Epithelial cell of esophagus (primary cell): Measurements from ENCODE around the gene SLC48A1.
"Not testable (repeated sequence)": the region's sequence is repeated elsewhere in the genome, so short reads cannot be mapped to it uniquely, and the experiment has no call there.

Source experiments
- DNase-seq: peaks from one replicate; pipeline ENCODE4 v3.0.0; 2010; ENCODE audit warnings: low read depth
- H3K4me3 ChIP-seq: 2 replicates; pipeline ENCODE4 v1.5.1; 2011; ENCODE audit warnings: mild to moderate bottlenecking, low read length, control low read depth
- TF ChIP-seq, protein P1 (sequence below): IDR thresholded peaks from 2 replicates; pipeline ENCODE4 v1.5.1; 2011; ENCODE audit warnings: low read depth, mild to moderate bottlenecking, low read length, control low read depth, inconsistent platforms; ENCODE audit not compliant: insufficient read depth; ENCODE audit errors: missing control alignments

SLC48A1 gene

DNA sequence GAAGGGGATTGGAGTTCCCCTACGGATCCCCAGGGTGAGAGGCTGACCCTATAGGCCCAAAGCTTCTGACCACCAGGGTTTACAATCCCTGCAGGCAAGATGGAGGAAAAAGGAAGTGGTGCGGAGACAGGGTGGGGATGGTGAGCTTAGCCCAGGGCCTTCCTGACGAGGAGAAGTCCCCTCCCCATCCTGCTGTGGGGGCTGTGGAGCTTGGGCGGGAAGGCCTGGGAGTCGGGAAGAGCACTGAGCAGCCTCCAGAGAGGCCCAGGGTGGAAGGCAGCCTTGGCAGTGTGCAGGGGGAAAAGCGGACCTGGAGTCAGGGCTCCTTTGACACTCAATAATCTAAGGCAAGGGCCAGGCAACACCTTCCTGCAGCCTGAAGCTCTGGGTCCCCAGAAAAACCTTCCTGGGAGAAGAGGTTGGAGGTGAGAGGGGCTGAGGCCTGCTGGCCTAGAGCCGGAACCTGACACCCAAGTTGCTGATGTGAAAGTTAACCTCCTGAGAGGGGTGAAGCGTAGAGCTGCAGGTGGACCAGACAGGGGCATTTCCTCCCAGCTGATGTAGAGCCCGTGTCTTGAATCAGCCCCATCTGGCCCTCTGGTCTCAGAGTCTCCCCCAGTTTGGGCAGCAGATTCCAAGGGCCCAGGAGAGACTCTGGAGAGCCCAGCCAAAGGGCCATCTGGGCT, 40.6 kb downstream of the SLC48A1 start:
- TF ChIP-seq, protein P1, sequence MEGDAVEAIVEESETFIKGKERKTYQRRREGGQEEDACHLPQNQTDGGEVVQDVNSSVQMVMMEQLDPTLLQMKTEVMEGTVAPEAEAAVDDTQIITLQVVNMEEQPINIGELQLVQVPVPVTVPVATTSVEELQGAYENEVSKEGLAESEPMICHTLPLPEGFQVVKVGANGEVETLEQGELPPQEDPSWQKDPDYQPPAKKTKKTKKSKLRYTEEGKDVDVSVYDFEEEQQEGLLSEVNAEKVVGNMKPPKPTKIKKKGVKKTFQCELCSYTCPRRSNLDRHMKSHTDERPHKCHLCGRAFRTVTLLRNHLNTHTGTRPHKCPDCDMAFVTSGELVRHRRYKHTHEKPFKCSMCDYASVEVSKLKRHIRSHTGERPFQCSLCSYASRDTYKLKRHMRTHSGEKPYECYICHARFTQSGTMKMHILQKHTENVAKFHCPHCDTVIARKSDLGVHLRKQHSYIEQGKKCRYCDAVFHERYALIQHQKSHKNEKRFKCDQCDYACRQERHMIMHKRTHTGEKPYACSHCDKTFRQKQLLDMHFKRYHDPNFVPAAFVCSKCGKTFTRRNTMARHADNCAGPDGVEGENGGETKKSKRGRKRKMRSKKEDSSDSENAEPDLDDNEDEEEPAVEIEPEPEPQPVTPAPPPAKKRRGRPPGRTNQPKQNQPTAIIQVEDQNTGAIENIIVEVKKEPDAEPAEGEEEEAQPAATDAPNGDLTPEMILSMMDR: no peak
- DNase-seq: no peak
- H3K4me3 ChIP-seq: peak overlapping the region; percentile 35

DNA sequence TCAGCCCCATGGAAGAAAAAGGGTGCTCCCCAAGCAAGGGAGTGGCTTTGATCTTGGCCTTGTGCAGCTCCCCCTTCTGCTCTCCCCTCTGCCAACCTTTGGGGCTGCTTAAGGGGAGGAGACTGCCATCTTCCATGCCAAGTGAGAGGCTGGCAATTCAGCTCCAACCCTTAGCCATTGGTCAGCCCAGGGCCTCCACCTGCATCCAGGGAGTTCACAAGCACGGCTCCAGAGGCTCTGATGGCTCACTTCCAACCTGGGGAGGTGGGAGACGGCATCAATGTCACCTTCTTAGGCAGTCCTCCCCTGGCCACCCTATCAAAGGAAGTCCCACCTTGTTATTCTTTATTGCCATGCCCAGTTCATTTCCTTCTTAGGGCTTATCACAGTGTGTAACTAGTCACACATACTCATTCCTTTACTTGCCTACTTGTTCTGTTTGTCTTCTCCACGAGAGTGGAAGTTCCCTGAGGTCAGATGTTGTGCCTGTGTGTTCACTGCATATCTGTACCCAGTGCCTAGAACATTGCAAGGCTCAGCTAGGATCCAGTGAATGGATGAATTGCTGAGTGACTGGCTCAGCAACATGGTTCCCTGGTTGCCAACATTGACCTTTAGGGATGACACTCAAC, 41.6 kb downstream of the SLC48A1 start:
- TF ChIP-seq, protein P1: no peak
- no peak overlapping the region for H3K4me3 ChIP-seq
- DNase-seq: no peak

DNA sequence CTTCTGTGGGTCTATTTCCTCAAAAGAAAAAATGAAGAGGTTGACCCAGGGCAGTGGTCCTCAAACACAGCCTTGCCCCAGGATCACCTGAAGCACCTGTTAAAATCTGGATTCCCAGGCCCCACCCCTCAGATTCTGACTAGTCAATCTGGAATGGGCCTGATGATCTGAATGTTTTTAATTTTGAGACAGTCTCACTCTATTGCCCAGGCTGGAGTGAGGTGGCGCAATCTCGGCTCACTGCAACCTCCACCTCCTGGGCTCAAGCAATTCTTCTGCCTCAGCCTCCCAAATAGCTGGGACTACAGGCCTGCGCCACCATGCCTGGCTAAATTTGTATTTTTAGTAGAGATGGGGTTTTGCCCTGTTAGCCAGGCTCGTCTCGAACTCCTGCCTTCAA, 42.4 kb downstream of the SLC48A1 start:
- H3K4me3 ChIP-seq, DNase-seq: not testable (repeated sequence)

DNA sequence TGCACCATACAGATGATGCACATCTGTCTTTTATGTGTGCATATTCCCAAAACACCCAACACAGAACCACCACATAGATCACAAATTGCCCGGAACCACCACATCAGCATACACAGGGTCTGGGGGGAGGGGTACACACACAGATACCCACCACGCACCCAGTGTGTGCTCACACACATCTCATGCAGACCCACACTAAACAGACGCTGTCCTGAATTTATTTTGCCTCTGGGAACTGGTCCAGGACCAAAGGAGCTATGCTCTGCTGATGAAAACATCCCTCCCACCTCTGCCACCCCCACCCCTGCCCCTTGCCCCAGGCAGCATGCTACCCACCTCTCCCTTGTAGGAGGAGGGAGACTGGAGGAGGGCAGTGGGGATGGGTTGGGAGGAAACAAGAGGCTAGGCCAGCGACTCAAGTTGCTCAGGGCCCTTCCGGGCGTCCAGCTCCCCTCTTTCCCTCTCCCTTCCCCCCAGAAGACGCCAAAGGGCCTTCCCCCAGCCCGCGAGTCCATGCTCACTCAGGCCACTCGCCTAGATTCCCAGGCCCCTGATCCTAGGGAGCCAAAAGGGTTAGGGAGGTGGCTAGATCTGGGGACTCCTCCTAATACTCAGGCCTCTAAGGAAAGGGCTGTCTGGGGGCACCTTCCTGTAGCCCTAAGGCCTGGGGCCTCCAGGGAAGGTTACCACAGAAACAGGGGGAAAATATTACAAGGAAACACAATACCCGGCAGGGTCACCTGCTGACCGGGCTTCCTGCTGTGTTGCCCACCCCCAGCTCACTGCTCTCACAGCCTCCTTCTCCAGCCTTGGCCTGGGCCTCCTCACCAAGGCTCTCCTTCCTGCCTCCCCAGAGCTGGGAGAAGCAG, 43.6 kb downstream of the SLC48A1 start:
- TF ChIP-seq, protein P1: no peak
- H3K4me3 ChIP-seq: no peak overlapping the region
- no peak for DNase-seq

DNA sequence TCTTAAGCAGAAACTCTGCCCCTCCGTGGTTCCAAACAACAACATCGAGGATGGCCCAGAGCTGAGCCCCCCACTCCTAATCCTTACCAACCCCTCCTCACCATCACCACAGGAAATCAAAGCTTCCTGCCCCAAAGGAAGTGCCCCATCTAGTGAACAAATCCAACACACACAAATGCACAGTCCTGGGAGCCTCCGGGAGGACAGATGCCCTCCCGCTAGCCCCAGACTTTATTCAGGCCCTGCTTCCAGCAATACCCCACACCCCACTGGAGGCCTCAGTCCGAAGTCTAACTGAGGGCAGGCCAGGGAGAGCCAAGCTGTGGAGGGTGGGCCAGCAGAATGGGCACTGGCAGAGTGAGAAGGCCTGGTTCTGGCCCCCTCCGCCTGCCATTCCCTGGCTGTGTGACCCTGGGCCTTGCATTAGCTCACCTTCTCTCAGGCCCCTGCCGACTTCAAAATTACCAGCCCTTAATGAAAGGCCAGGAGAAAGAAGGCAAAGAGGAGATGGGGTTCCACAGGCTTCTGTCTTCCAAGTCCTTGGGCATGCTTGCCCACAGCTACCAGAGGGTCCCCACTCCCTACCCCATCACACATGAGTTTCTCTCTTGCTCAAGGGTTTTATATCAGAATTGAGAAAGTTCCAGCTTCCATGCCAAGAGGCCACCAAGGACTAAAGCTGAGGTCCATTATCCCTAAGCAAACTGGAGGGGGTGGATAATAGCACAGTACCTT, 44.4 kb downstream of the SLC48A1 start:
- H3K4me3 ChIP-seq: no peak overlapping the region
- TF ChIP-seq, protein P1: no peak
- DNase-seq: no peak

DNA sequence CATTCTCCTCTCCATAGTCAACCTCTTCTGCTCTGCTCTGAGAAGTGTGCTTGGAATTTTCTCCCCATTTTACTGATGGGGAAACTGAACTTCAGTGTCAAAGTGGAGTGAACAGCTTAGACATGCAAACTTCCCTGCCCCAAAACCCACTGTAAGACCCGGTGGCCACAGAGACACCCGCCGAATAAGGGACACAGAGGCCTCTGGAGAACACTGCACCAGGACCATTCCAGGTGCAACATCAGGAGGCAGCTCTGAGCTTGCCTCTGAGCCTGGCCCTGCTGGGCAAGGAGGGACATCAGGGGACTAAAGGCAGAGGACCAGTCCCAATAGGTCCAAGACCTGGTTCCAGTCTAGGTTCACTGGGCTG, 45.0 kb downstream of the SLC48A1 start:
- peak overlapping the region; percentile 66 for H3K4me3 ChIP-seq
- no peak for DNase-seq
- TF ChIP-seq, protein P1: peak; percentile 19
